Esophagus muscularis mucosa (tissue), 4 donors: ENCODE data around the gene SNTB2. TPM values are rescaled to one million over a fixed set of nuclear protein-coding genes. Genes with fewer than 3 reads are reported as not detected.
"Not testable (repeated sequence)": the region's sequence is repeated elsewhere in the genome, so short reads cannot be mapped to it uniquely, and the experiment has no call there.

ENCODE experiments used
- DNase-seq: peaks from one replicate; pipeline ENCODE4 v3.0.0-alpha.2; 2017; ENCODE audit errors: extremely low spot score
- H3K27ac ChIP-seq, 4 donors: fragments of 200-600 bp; sonication (generic); replicated peaks in 1 of 4; 1 replicate in 3 of 4; 2 replicates in 1 of 4; pipeline ENCODE4 v1.5.1; 2016 to 2019; ENCODE audit warnings: mild to moderate bottlenecking in 1 of 4
- H3K27me3 ChIP-seq, 4 donors: fragments of 200-600 bp; sonication (generic); one replicate each; pipeline versions ENCODE4 v1.5.1 to v1.6.0; 2016 to 2019
- H3K36me3 ChIP-seq, 4 donors: fragments of 200-600 bp; sonication (generic); one replicate each; pipeline ENCODE4 v1.5.1; 2016 to 2019
- H3K4me1 ChIP-seq, 4 donors: fragments of 200-600 bp; sonication (generic); one replicate each; pipeline ENCODE4 v1.5.1; 2016 to 2019
- H3K4me3 ChIP-seq, 4 donors: fragments of 200-600 bp; sonication (generic); 1 replicate in 2 of 4; 2 replicates in 2 of 4; pipeline ENCODE4 v1.5.1; 2016 to 2019; ENCODE audit warnings: mild to moderate bottlenecking in 4 of 4, moderate library complexity in 1 of 4
- H3K9me3 ChIP-seq, 4 donors: fragments of 200-600 bp; sonication (generic); 1 replicate in 3 of 4; 2 replicates in 1 of 4; pipeline ENCODE4 v1.5.1; 2016 to 2019
- CTCF ChIP-seq, 3 experiments: fragments of 200-600 bp in 2 of 3; fragments of 450-650 bp in 1 of 3; sonication (generic) in 2 of 3; IDR thresholded peaks; one replicate each; pipeline ENCODE4 v1.5.1; 2017 to 2019; ENCODE audit warnings: antibody characterized with exemption in 3 of 3, mild to moderate bottlenecking in 2 of 3, moderate library complexity in 1 of 3
- EP300 ChIP-seq: sonication (generic); formaldehyde crosslinking; IDR thresholded peaks from one replicate; pipeline ENCODE4 v1.6.1; 2017; ENCODE audit warnings: antibody characterized with exemption
- POLR2A ChIP-seq: fragments of 450-650 bp; IDR thresholded peaks from one replicate; pipeline ENCODE4 v1.6.1; 2017; ENCODE audit warnings: antibody characterized with exemption, moderate library complexity, mild to moderate bottlenecking, low read depth
- POLR2AphosphoS5 ChIP-seq, 2 donors: sonication (generic); formaldehyde crosslinking; IDR thresholded peaks; one replicate each; pipeline ENCODE4 v1.6.1; 2017; ENCODE audit warnings: antibody characterized with exemption in 2 of 2
- WGBS: methylation state at CpG from one replicate; pipeline ENCODE4 v1.1.5; 2018; 5-methylcytosine and 5-hydroxymethylcytosine counted together
- intact Hi-C: fragments of 100-400 bp; cut with DNase I; formaldehyde crosslinking; loops from one replicate; pipeline ENCODE4 v1.15.1; 2023
- total RNA-seq, 4 donors: library from RNA; depleted of rRNA; stranded (reverse); fragments of >200 nt; gene quantifications; one replicate each; pipeline versions ENCODE4 v1.1.0 to v1.2.1, GENCODE V29; 2016

SNTB2 gene
- total RNA-seq, 4 donors from 2014 or later = 36.1 to 73.4 (median 54.8) TPM

- Histone ChIP-seq H3K4me3 (no peak overlapping the region), H3K27ac (no peak overlapping the region), H3K27me3 (no peaks in the 10 kb centered on the region), H3K4me1 (no peaks in the 10 kb centered on the region), H3K9me3 (no peaks in the 10 kb centered on the region), H3K36me3 (peaks cover 0 to 39% (median 2%) of the 10 kb centered on the region in 4 donors)
- WGBS = 72% methylated on average over 3 of the region's 3 CpGs
- TF ChIP-seq POLR2AphosphoS5 (IDR thresholded peaks at IDR 0.05) (no peak), CTCF (IDR thresholded peaks at IDR 0.05) (no peak), POLR2A (no peak), EP300 (no peak)
- no peak for DNase-seq
- intact Hi-C loops = no loop called here
Observed at GRCh38 chr16:69293401-69293800, 106.4 kb downstream of the SNTB2 start.

GRCh38 chr16:69294051-69294450 is 107.1 kb downstream of the SNTB2 start:
- Histone ChIP-seq H3K36me3 (peaks cover 0 to 42% (median 3%) of the 10 kb centered on the region in 4 donors), H3K27ac (no peak overlapping the region), H3K4me1 (no peaks in the 10 kb centered on the region), H3K27me3 (no peaks in the 10 kb centered on the region), H3K9me3 (no peaks in the 10 kb centered on the region), H3K4me3 (no peak overlapping the region)
- intact Hi-C loops = no loop called here
- no peak for DNase-seq
- 93% methylated on average over 1 of the region's 1 CpG for WGBS
- no peak for TF ChIP-seq POLR2AphosphoS5 (IDR thresholded peaks at IDR 0.05)
- TF ChIP-seq CTCF (IDR thresholded peaks at IDR 0.05) = no peak
- TF ChIP-seq POLR2A = no peak
- no peak for TF ChIP-seq EP300

GRCh38 chr16:69296771-69297170 is 109.8 kb downstream of the SNTB2 start:
- H3K36me3 ChIP-seq = peaks cover 17 to 67% (median 25%) of the 10 kb centered on the region in 4 donors
- DNase-seq, intact Hi-C loops, H3K27ac ChIP-seq, H3K9me3 ChIP-seq, H3K27me3 ChIP-seq, H3K4me3 ChIP-seq, H3K4me1 ChIP-seq: not testable (repeated sequence)
- 98% methylated on average over 7 of the region's 7 CpGs for WGBS

GRCh38 chr16:69298261-69298660 is 111.3 kb downstream of the SNTB2 start:
- no peak for DNase-seq
- Histone ChIP-seq H3K9me3 (no peaks in the 10 kb centered on the region), H3K36me3 (peaks cover 17 to 80% (median 27%) of the 10 kb centered on the region in 4 donors), H3K27ac (no peak overlapping the region), H3K4me1 (no peaks in the 10 kb centered on the region), H3K27me3 (no peaks in the 10 kb centered on the region), H3K4me3 (no peak overlapping the region)
- intact Hi-C loops = no loop called here
- TF ChIP-seq POLR2AphosphoS5 (IDR thresholded peaks at IDR 0.05) (no peak), POLR2A (no peak), EP300 (no peak), CTCF (IDR thresholded peaks at IDR 0.05) (no peak)
- WGBS = 95% methylated on average over 4 of the region's 4 CpGs

GRCh38 chr16:69301187-69301586 is 114.2 kb downstream of the SNTB2 start:
- intact Hi-C loops = no loop called here

More at GRCh38 chr16:69301187-69301586, 114.2 kb downstream of the SNTB2 start:
- WGBS = 78% methylated on average over 1 of the region's 1 CpG
- Histone ChIP-seq H3K4me1 (no peaks in the 10 kb centered on the region), H3K36me3 (peaks cover 20 to 63% (median 26%) of the 10 kb centered on the region in 4 donors), H3K4me3 (no peak overlapping the region), H3K27ac (no peak overlapping the region), H3K27me3 (no peaks in the 10 kb centered on the region), H3K9me3 (no peaks in the 10 kb centered on the region)
- TF ChIP-seq EP300 = no peak
- TF ChIP-seq POLR2A = no peak
- TF ChIP-seq CTCF (IDR thresholded peaks at IDR 0.05) = no peak
- no peak for TF ChIP-seq POLR2AphosphoS5 (IDR thresholded peaks at IDR 0.05)
- DNase-seq = no peak
